ENCODE results near the gene PHACTR3.
"Not testable (repeated sequence)": the region's sequence is repeated elsewhere in the genome, so short reads cannot be mapped to it uniquely, and the experiment has no call there.

PHACTR3 gene

GRCh38 chr20:59831024-59831915 lies 226.9 kb downstream of the PHACTR3 start:
- peak in 1 of 14 donors; percentile 48 for DNase-seq

GRCh38 chr20:59831916-59832270 lies 227.6 kb downstream of the PHACTR3 start:
- DNase-seq = no peak

GRCh38 chr20:59832406-59833363 lies 228.3 kb downstream of the PHACTR3 start:
- peak in 1 of 14 donors; percentile 12 for DNase-seq

- peak in 1 of 14 donors; percentile 21 for DNase-seq
These were observed 230.7 kb downstream of the PHACTR3 start for GRCh38 chr20:59835057-59835447.

GRCh38 chr20:59835448-59836395 lies 231.4 kb downstream of the PHACTR3 start:
- peak in 7 of 14 donors; percentile 27 to 84 (median 52) for DNase-seq

GRCh38 chr20:59836767-59837166 lies 232.4 kb downstream of the PHACTR3 start:
- peak in 1 of 14 donors; percentile 10 for DNase-seq

GRCh38 chr20:59837623-59838394 lies 233.5 kb downstream of the PHACTR3 start:
- DNase-seq = no peak

GRCh38 chr20:59839400-59839799 lies 235.1 kb downstream of the PHACTR3 start:
- no peak for DNase-seq

- DNase-seq = no peak
These were observed 241.1 kb downstream of the PHACTR3 start for GRCh38 chr20:59845472-59845871.

GRCh38 chr20:59848182-59848581 lies 243.8 kb downstream of the PHACTR3 start:
- DNase-seq = no peak

GRCh38 chr20:59850018-59850641 lies 245.8 kb downstream of the PHACTR3 start:
- peak in 1 of 14 donors; percentile 3 for DNase-seq

- not testable (repeated sequence) for DNase-seq
These were observed 252.2 kb downstream of the PHACTR3 start for GRCh38 chr20:59856526-59856925.

- not testable (repeated sequence) for DNase-seq
These were observed 252.6 kb downstream of the PHACTR3 start for GRCh38 chr20:59856941-59857340.

- no peak for DNase-seq
These were observed 253.6 kb downstream of the PHACTR3 start for GRCh38 chr20:59857966-59858365.

- DNase-seq = no peak
These were observed 254.1 kb downstream of the PHACTR3 start for GRCh38 chr20:59858425-59858824.

- DNase-seq = no peak
These were observed 257.1 kb downstream of the PHACTR3 start for GRCh38 chr20:59861401-59861800.

GRCh38 chr20:59863058-59863457 lies 258.7 kb downstream of the PHACTR3 start:
- no peak for DNase-seq

GRCh38 chr20:59864726-59865125 lies 260.4 kb downstream of the PHACTR3 start:
- DNase-seq = no peak

GRCh38 chr20:59866338-59866737 lies 262.0 kb downstream of the PHACTR3 start:
- DNase-seq = no peak

- no peak for DNase-seq
These were observed 266.8 kb downstream of the PHACTR3 start for GRCh38 chr20:59871096-59871495.

GRCh38 chr20:59873409-59873808 lies 269.1 kb downstream of the PHACTR3 start:
- no peak for DNase-seq

Measured in C1 segment of cervical spinal cord (tissue), 14 donors.